ENCODE results near the gene VSIG8.

VSIG8 gene

GRCh38 chr1:159828176-159828575 is 34.3 kb downstream of the VSIG8 start:
- TF ChIP-seq POLR2AphosphoS5 (IDR thresholded peaks at IDR 0.05; ENCODE audit: borderline replicate concordance, low read depth, low read length), result no peak
- TF ChIP-seq FOXP2 (optimal IDR thresholded peaks at IDR 0.05; ENCODE audit: control extremely low read depth, extremely low read length, insufficient read depth), result no peak
- TF ChIP-seq EZH2 (IDR thresholded peaks at IDR 0.05), result no peak
- no peaks in the 10 kb centered on the region for H3K9me3 ChIP-seq (ENCODE audit: low read depth, low read length)
- no peaks in the 10 kb centered on the region for H3K36me3 ChIP-seq (ENCODE audit: insufficient read depth, low read length)
- no peak overlapping the region for H3K4me3 ChIP-seq
- no peak overlapping the region for H3K27ac ChIP-seq
- no peak overlapping the region for H3K9ac ChIP-seq (ENCODE audit: insufficient read length)
- no peak for DNase-seq (ENCODE audit: low read depth, low spot score)

- TF ChIP-seq POLR2AphosphoS5 (IDR thresholded peaks at IDR 0.05; ENCODE audit: borderline replicate concordance, low read depth, low read length) (no peak), FOXP2 (optimal IDR thresholded peaks at IDR 0.05; ENCODE audit: control extremely low read depth, extremely low read length, insufficient read depth) (no peak), EZH2 (IDR thresholded peaks at IDR 0.05) (no peak)
- Histone ChIP-seq H3K9ac (ENCODE audit: insufficient read length) (no peak overlapping the region), H3K27ac (no peak overlapping the region), H3K4me3 (no peak overlapping the region), H3K9me3 (ENCODE audit: low read depth, low read length) (no peaks in the 10 kb centered on the region), H3K36me3 (ENCODE audit: insufficient read depth, low read length) (no peaks in the 10 kb centered on the region)
- no peak for DNase-seq (ENCODE audit: low read depth, low spot score)
Observed at GRCh38 chr1:159827549-159827948, 34.9 kb downstream of the VSIG8 start.

GRCh38 chr1:159827102-159827490 is 35.4 kb downstream of the VSIG8 start:
- Histone ChIP-seq H3K36me3 (ENCODE audit: insufficient read depth, low read length) (no peaks in the 10 kb centered on the region), H3K27ac (no peak overlapping the region), H3K9ac (ENCODE audit: insufficient read length) (no peak overlapping the region), H3K4me3 (no peak overlapping the region), H3K9me3 (ENCODE audit: low read depth, low read length) (no peaks in the 10 kb centered on the region)
- no peak for TF ChIP-seq POLR2AphosphoS5 (IDR thresholded peaks at IDR 0.05; ENCODE audit: borderline replicate concordance, low read depth, low read length)
- TF ChIP-seq EZH2 (IDR thresholded peaks at IDR 0.05), result no peak
- TF ChIP-seq FOXP2 (optimal IDR thresholded peaks at IDR 0.05; ENCODE audit: control extremely low read depth, extremely low read length, insufficient read depth), result no peak
- DNase-seq (ENCODE audit: low read depth, low spot score), result no peak

- Histone ChIP-seq H3K36me3 (ENCODE audit: insufficient read depth, low read length) (no peaks in the 10 kb centered on the region), H3K9ac (ENCODE audit: insufficient read length) (no peak within 1 kb of the TSS), H3K9me3 (ENCODE audit: low read depth, low read length) (no peaks in the 10 kb centered on the region), H3K4me3 (no peak within 1 kb of the TSS), H3K27ac (no peak within 1 kb of the TSS)
- TF ChIP-seq POLR2AphosphoS5 (IDR thresholded peaks at IDR 0.05; ENCODE audit: borderline replicate concordance, low read depth, low read length) (no peak), FOXP2 (optimal IDR thresholded peaks at IDR 0.05; ENCODE audit: control extremely low read depth, extremely low read length, insufficient read depth) (no peak), EZH2 (IDR thresholded peaks at IDR 0.05) (no peak)
- DNase-seq (ENCODE audit: low read depth, low spot score), result no peak
Observed at GRCh38 chr1:159826441-159827101, 35.9 kb downstream of the VSIG8 start, which contains the start of gene SLAMF8. SLAMF8 (plus strand) TSS chr1:159826873; CDS start chr1:159826899, 26 bp downstream.

- no peaks in the 10 kb centered on the region for H3K36me3 ChIP-seq (ENCODE audit: insufficient read depth, low read length)
- no peak for DNase-seq (ENCODE audit: low read depth, low spot score)
- no peak overlapping the region for H3K27ac ChIP-seq
- no peak overlapping the region for H3K9ac ChIP-seq (ENCODE audit: insufficient read length)
- H3K4me3 ChIP-seq, result no peak overlapping the region
- H3K9me3 ChIP-seq (ENCODE audit: low read depth, low read length), result no peaks in the 10 kb centered on the region
- no peak for TF ChIP-seq EZH2 (IDR thresholded peaks at IDR 0.05)
- no peak for TF ChIP-seq FOXP2 (optimal IDR thresholded peaks at IDR 0.05; ENCODE audit: control extremely low read depth, extremely low read length, insufficient read depth)
- no peak for TF ChIP-seq POLR2AphosphoS5 (IDR thresholded peaks at IDR 0.05; ENCODE audit: borderline replicate concordance, low read depth, low read length)
Observed at GRCh38 chr1:159825564-159825963, 36.9 kb downstream of the VSIG8 start.

- Histone ChIP-seq H3K36me3 (ENCODE audit: insufficient read depth, low read length) (no peaks in the 10 kb centered on the region), H3K27ac (no peak overlapping the region), H3K9ac (ENCODE audit: insufficient read length) (no peak overlapping the region), H3K4me3 (no peak overlapping the region), H3K9me3 (ENCODE audit: low read depth, low read length) (no peaks in the 10 kb centered on the region)
- DNase-seq (ENCODE audit: low read depth, low spot score), result no peak
- no peak for TF ChIP-seq POLR2AphosphoS5 (IDR thresholded peaks at IDR 0.05; ENCODE audit: borderline replicate concordance, low read depth, low read length)
- TF ChIP-seq EZH2 (IDR thresholded peaks at IDR 0.05), result no peak
- no peak for TF ChIP-seq FOXP2 (optimal IDR thresholded peaks at IDR 0.05; ENCODE audit: control extremely low read depth, extremely low read length, insufficient read depth)
Observed at GRCh38 chr1:159823406-159823805, 39.1 kb downstream of the VSIG8 start.

- TF ChIP-seq FOXP2 (optimal IDR thresholded peaks at IDR 0.05; ENCODE audit: control extremely low read depth, extremely low read length, insufficient read depth) (no peak), POLR2AphosphoS5 (IDR thresholded peaks at IDR 0.05; ENCODE audit: borderline replicate concordance, low read depth, low read length) (no peak), EZH2 (IDR thresholded peaks at IDR 0.05) (no peak)
- Histone ChIP-seq H3K9ac (ENCODE audit: insufficient read length) (no peak overlapping the region), H3K9me3 (ENCODE audit: low read depth, low read length) (no peaks in the 10 kb centered on the region), H3K27ac (no peak overlapping the region), H3K36me3 (ENCODE audit: insufficient read depth, low read length) (no peaks in the 10 kb centered on the region), H3K4me3 (no peak overlapping the region)
- DNase-seq (ENCODE audit: low read depth, low spot score), result no peak
Observed at GRCh38 chr1:159821171-159821867, 41.1 kb downstream of the VSIG8 start.

GRCh38 chr1:159817276-159818041 is 45.0 kb downstream of the VSIG8 start:
- no peak for DNase-seq (ENCODE audit: low read depth, low spot score)
- Histone ChIP-seq H3K4me3 (no peak overlapping the region), H3K9me3 (ENCODE audit: low read depth, low read length) (no peaks in the 10 kb centered on the region), H3K27ac (no peak overlapping the region), H3K9ac (ENCODE audit: insufficient read length) (no peak overlapping the region), H3K36me3 (ENCODE audit: insufficient read depth, low read length) (no peaks in the 10 kb centered on the region)
- no peak for TF ChIP-seq FOXP2 (optimal IDR thresholded peaks at IDR 0.05; ENCODE audit: control extremely low read depth, extremely low read length, insufficient read depth)
- no peak for TF ChIP-seq EZH2 (IDR thresholded peaks at IDR 0.05)

Measured in SK-N-MC (cell line).